H9 (cell line): ENCODE measurements around the gene ZDHHC3. TPM values are rescaled to one million over a fixed set of nuclear protein-coding genes. Genes with fewer than 3 reads are reported as not detected.

Experiments used
- DNase-seq: peaks from one replicate; pipeline ENCODE4 v3.0.0-alpha.2; 2017
- H2AFZ ChIP-seq: one replicate; pipeline ENCODE4 v1.6.1; 2013; ENCODE audit warnings: mild to moderate bottlenecking, low read length, control low read depth, moderate library complexity
- H2AK5ac ChIP-seq: 2 replicates; pipeline ENCODE4 v1.6.1; 2013; ENCODE audit warnings: low read length, control low read depth, mixed read lengths; ENCODE audit not compliant: insufficient read length
- H2BK120ac ChIP-seq: one replicate; pipeline ENCODE4 v1.6.1; 2013; ENCODE audit warnings: low read depth, mild to moderate bottlenecking, low read length, control low read depth, inconsistent platforms; ENCODE audit not compliant: poor library complexity, severe bottlenecking
- H2BK12ac ChIP-seq: 2 replicates; pipeline ENCODE4 v1.6.1; 2013; ENCODE audit warnings: low read length, control low read depth, mixed read lengths, low read depth; ENCODE audit not compliant: insufficient read length
- H2BK15ac ChIP-seq: 2 replicates; pipeline ENCODE4 v1.6.1; 2013; ENCODE audit warnings: low read depth, low read length, control low read depth
- H2BK20ac ChIP-seq: one replicate; pipeline ENCODE4 v1.6.1; 2013; ENCODE audit warnings: low read depth, mild to moderate bottlenecking, low read length, control low read depth, inconsistent platforms; ENCODE audit not compliant: poor library complexity, severe bottlenecking
- H2BK5ac ChIP-seq: 2 replicates; pipeline ENCODE4 v1.6.1; 2013; ENCODE audit warnings: low read length, control low read depth, mixed read lengths; ENCODE audit not compliant: insufficient read length
- H3K14ac ChIP-seq: 2 replicates; pipeline ENCODE4 v1.6.1; 2013; ENCODE audit warnings: low read length, control low read depth; ENCODE audit not compliant: insufficient read depth
- H3K18ac ChIP-seq: 2 replicates; pipeline ENCODE4 v1.6.1; 2013; ENCODE audit warnings: low read depth, mild to moderate bottlenecking, mixed read lengths, low read length, control low read depth; ENCODE audit not compliant: insufficient read length
- H3K23ac ChIP-seq: 2 replicates; pipeline ENCODE4 v1.6.1; 2013; ENCODE audit warnings: low read length, control low read depth, mixed read lengths, low read depth; ENCODE audit not compliant: insufficient read length
- H3K23me2 ChIP-seq: 2 replicates; pipeline ENCODE4 v1.6.1; 2013; ENCODE audit warnings: low read depth, mild to moderate bottlenecking, mixed read lengths, low read length, control low read depth; ENCODE audit not compliant: insufficient read length, poor library complexity, severe bottlenecking
- H3K27ac ChIP-seq: 2 replicates; pipeline ENCODE4 v1.5.1; 2013; ENCODE audit warnings: low read length, control low read depth, mixed read lengths, low read depth; ENCODE audit not compliant: insufficient read length
- H3K27me3 ChIP-seq: 2 replicates; pipeline ENCODE4 v1.6.1; 2013; ENCODE audit warnings: low read length, control low read depth, inconsistent platforms; ENCODE audit not compliant: insufficient read depth
- H3K4ac ChIP-seq: 2 replicates; pipeline ENCODE4 v1.6.1; 2013; ENCODE audit warnings: low read depth, mild to moderate bottlenecking, control low read depth, inconsistent platforms, low read length, moderate library complexity
- H3K4me1 ChIP-seq: 2 replicates; pipeline ENCODE4 v1.6.1; 2013; ENCODE audit warnings: low read length, control low read depth, inconsistent platforms; ENCODE audit not compliant: insufficient read depth
- H3K4me2 ChIP-seq: 2 replicates; pipeline ENCODE4 v1.6.1; 2013; ENCODE audit warnings: low read length, control low read depth, mixed read lengths; ENCODE audit not compliant: insufficient read length, insufficient read depth
- H3K56ac ChIP-seq: 2 replicates; pipeline ENCODE4 v1.6.1; 2013; ENCODE audit warnings: low read depth, mild to moderate bottlenecking, mixed read lengths, low read length, control low read depth; ENCODE audit not compliant: insufficient read length
- H3K79me1 ChIP-seq: 2 replicates; pipeline ENCODE4 v1.6.1; 2013; ENCODE audit warnings: low read depth, mild to moderate bottlenecking, moderate library complexity, low read length, control low read depth, inconsistent platforms; ENCODE audit not compliant: insufficient read depth, poor library complexity, severe bottlenecking
- H3K79me2 ChIP-seq: 2 replicates; pipeline ENCODE4 v1.6.1; 2013; ENCODE audit warnings: low read length, control low read depth, inconsistent platforms; ENCODE audit not compliant: insufficient read depth
- H3K9ac ChIP-seq: 2 replicates; pipeline ENCODE4 v1.6.1; 2013; ENCODE audit warnings: low read length, control low read depth, mixed read lengths; ENCODE audit not compliant: insufficient read length; ENCODE audit errors: extremely low read depth
- H3K9me3 ChIP-seq: one replicate; pipeline ENCODE4 v1.6.1; 2013; ENCODE audit warnings: low read depth, low read length, inconsistent platforms; ENCODE audit not compliant: control insufficient read depth
- H3T11ph ChIP-seq: one replicate; pipeline ENCODE4 v1.6.1; 2013; ENCODE audit warnings: mild to moderate bottlenecking, low read length, control low read depth, inconsistent platforms
- H4K20me1 ChIP-seq: one replicate; pipeline ENCODE4 v1.6.1; 2013; ENCODE audit not compliant: control insufficient read depth, insufficient read length, insufficient read depth
- H4K5ac ChIP-seq: 2 replicates; pipeline ENCODE4 v1.6.1; 2013; ENCODE audit warnings: low read depth, mild to moderate bottlenecking, mixed read lengths, low read length, control low read depth; ENCODE audit not compliant: insufficient read length
- H4K8ac ChIP-seq: replicated peaks from 2 replicates; pipeline ENCODE4 v1.6.1; 2013; ENCODE audit warnings: low read length, control low read depth, mixed read lengths, low read depth; ENCODE audit not compliant: insufficient read length
- H4K91ac ChIP-seq: 2 replicates; pipeline ENCODE4 v1.6.1; 2013; ENCODE audit warnings: low read depth, mild to moderate bottlenecking, moderate library complexity, mixed read lengths, low read length, control low read depth; ENCODE audit not compliant: insufficient read length
- H3K27ac Mint-ChIP-seq, 3 experiments: 2 replicates in 2 of 3; 3 replicates in 1 of 3; pipeline ENCODE4 v1.8.0; 2020 to 2021; ENCODE audit warnings: mixed read lengths in 3 of 3, mild to moderate bottlenecking in 1 of 3, moderate library complexity in 1 of 3
- H3K27me3 Mint-ChIP-seq: 2 replicates; pipeline ENCODE4 v1.8.0; 2021; ENCODE audit warnings: low read depth, mild to moderate bottlenecking, moderate library complexity, mixed read lengths
- H3K36me3 Mint-ChIP-seq, 3 experiments: 2 replicates in 2 of 3; 3 replicates in 1 of 3; pipeline ENCODE4 v1.8.0; 2020 to 2021; ENCODE audit warnings: low read depth in 3 of 3, mixed read lengths in 3 of 3; ENCODE audit not compliant: insufficient read depth in 1 of 3
- H3K4me1 Mint-ChIP-seq, 2 experiments: 2 replicates each; pipeline ENCODE4 v1.8.0; 2020; ENCODE audit warnings: mixed read lengths in 2 of 2
- H3K4me3 Mint-ChIP-seq, 2 experiments: 2 replicates in 1 of 2; 3 replicates in 1 of 2; pipeline ENCODE4 v1.8.0; 2020 to 2021; ENCODE audit warnings: mild to moderate bottlenecking in 2 of 2, mixed read lengths in 2 of 2, moderate library complexity in 1 of 2
- H3K9me3 Mint-ChIP-seq, 2 experiments: 2 replicates in 1 of 2; 3 replicates in 1 of 2; pipeline ENCODE4 v1.8.0; 2020; ENCODE audit warnings: mild to moderate bottlenecking in 2 of 2, mixed read lengths in 2 of 2, moderate library complexity in 1 of 2
- CTCF ChIP-seq: fragments of 200-600 bp; sonication (generic); conservative IDR thresholded peaks from 3 replicates; pipeline ENCODE4 v1.8.0; 2021; ENCODE audit warnings: antibody characterized with exemption, mild to moderate bottlenecking
- WGBS: extraction: QIAGEN DNeasy Blood & Tissue Kit; methylation state at CpG from one replicate; pipeline ENCODE4 v1.1.7; 2013; ENCODE audit warnings: missing lambda C conversion rate, low lambda C conversion rate, mixed read lengths; ENCODE audit not compliant: insufficient read length; ENCODE audit errors: extremely low coverage; 5-methylcytosine and 5-hydroxymethylcytosine counted together
- total RNA-seq: library from RNA; stranded (reverse); gene quantifications from 2 replicates; pipeline ENCODE4 v1.2.1, GENCODE V29; 2021

ZDHHC3 gene
- total RNA-seq, 1 experiment from 2014 or later: 71.3 TPM

GRCh38 chr3:44923632-44924456, 52.1 kb downstream of the ZDHHC3 start:
- no peak for TF ChIP-seq CTCF
- Histone ChIP-seq H3K27me3 (no peaks in the 10 kb centered on the region), H2BK5ac (no peak overlapping the region), H2BK120ac (no peak overlapping the region), H2AFZ (no peak overlapping the region), H3T11ph (no peak overlapping the region), H2BK12ac (no peak overlapping the region), H3K56ac (no peak overlapping the region), H3K4ac (no peak overlapping the region), H3K27ac (no peak overlapping the region), H2BK15ac (no peak overlapping the region), H2AK5ac (no peak overlapping the region), H3K18ac (no peak overlapping the region), H3K4me2 (no peak overlapping the region), H3K4me1 (no peaks in the 10 kb centered on the region), H3K79me2 (no peaks in the 10 kb centered on the region), H3K9me3 (no peaks in the 10 kb centered on the region), H3K9ac (no peak overlapping the region), H4K20me1 (no peaks in the 10 kb centered on the region), H3K23ac (no peak overlapping the region), H4K5ac (no peak overlapping the region), H4K91ac (no peak overlapping the region), H2BK20ac (no peak overlapping the region), H3K23me2 (no peaks in the 10 kb centered on the region), H4K8ac (no peak overlapping the region), H3K14ac (no peak overlapping the region; the same call in 1 of the 2 replicates), H3K79me1 (no peaks in the 10 kb centered on the region)
- no peak for DNase-seq
- Mint-ChIP-seq H3K27me3 (no peaks in the 10 kb centered on the region), H3K4me3 (no peak overlapping the region), H3K4me1 (no peaks in the 10 kb centered on the region), H3K36me3 (peaks cover 15 to 47% (median 24%) of the 10 kb centered on the region in 3 experiments; a peak in 6 of 7 replicates), H3K9me3 (no peaks in the 10 kb centered on the region), H3K27ac (no peak overlapping the region)
- no CpG with 5 or more reads among the region's 3 CpGs for WGBS
